ENCODE results near the gene PGD.

PGD gene

DNA sequence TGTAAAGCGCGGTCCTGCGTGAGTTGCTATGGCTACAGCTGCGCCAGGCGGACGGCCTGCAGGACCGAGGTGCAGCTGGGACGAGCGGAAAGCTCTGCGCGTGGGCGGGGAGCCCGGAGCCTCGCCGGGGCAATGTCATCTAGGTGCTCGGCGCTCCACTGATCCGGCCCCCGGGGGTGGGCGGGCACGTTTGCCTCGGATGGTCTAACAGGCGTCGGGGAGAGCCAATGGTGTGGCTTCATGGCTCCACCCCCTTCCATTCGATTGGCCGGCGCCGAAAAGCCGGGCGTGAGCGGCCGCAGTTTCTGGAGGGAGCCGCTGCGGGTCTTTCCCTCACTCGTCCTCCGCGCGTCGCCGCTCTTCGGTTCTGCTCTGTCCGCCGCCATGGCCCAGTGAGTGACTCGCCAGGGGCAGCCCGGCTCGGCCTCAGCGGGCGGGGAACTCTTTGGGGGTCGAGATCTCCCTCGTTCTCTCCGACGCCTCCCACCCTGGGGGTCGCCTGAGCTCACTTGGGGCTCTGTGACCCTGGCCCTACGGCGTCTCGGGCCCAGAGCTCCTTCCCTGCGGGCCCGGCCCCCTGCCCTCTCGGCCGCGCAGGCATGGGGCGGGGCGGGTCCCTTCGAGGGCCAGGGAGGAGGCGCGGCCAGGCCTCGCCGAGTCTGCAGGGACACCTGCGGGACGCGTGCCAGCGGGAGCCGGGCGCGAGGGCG, at the start of gene PGD:
Gene PGD, plus strand, starts transcription at position 331 of the 710 bp plus-strand sequence. Its CDS starts 54 bp downstream, at position 385.
- peak; percentile 73 for TF ChIP-seq ZFX (IDR thresholded peaks at IDR 0.05)
- TF ChIP-seq, protein P1, sequence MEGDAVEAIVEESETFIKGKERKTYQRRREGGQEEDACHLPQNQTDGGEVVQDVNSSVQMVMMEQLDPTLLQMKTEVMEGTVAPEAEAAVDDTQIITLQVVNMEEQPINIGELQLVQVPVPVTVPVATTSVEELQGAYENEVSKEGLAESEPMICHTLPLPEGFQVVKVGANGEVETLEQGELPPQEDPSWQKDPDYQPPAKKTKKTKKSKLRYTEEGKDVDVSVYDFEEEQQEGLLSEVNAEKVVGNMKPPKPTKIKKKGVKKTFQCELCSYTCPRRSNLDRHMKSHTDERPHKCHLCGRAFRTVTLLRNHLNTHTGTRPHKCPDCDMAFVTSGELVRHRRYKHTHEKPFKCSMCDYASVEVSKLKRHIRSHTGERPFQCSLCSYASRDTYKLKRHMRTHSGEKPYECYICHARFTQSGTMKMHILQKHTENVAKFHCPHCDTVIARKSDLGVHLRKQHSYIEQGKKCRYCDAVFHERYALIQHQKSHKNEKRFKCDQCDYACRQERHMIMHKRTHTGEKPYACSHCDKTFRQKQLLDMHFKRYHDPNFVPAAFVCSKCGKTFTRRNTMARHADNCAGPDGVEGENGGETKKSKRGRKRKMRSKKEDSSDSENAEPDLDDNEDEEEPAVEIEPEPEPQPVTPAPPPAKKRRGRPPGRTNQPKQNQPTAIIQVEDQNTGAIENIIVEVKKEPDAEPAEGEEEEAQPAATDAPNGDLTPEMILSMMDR (conservative IDR thresholded peaks at IDR 0.05): no peak
- peak within 1 kb of the TSS; percentile 96 for H3K27ac ChIP-seq

DNA sequence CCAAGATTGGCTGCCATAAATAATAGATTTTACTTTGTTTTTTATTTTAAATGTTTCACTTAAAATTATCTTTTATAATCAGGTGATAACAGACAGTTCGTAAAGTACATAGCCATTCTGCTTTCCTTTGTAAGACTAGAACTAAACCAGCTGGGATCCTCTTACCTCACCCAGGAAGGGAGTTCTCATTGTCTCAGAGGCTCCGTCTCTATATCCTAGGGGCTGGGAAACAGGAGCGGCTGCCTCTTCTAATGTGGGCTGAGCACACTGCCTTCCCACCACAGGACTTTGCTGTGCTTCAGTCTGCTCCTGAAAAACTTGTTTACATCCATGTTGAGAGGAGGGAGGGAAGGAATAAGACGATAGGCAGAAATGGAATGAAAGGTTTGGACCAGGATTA, 45.6 kb upstream of the PGD start:
- H3K27ac ChIP-seq: no peak overlapping the region
- TF ChIP-seq, protein P1 (conservative IDR thresholded peaks at IDR 0.05): no peak
- no peak for TF ChIP-seq ZFX (IDR thresholded peaks at IDR 0.05)

DNA sequence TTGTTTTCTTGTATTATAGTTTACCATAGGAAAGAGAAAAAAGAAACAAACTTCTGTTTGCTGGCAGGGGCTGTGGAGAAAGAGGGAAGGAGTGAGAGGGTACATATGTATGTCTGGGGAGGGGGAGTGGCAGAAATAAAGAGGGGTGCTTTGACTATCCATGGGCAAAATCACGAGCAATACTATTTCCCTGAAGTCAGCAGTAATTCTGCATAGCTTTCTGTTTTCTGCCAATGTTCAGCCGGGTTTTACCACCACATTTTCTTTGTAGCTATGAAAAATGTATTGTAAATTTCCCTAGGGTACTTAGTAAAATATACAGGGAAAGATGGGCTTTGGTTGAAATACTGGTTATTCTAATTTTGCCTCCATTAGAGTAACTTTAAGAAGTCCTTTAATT, 45.2 kb upstream of the PGD start:
- TF ChIP-seq ZFX (IDR thresholded peaks at IDR 0.05): no peak
- TF ChIP-seq, protein P1 (conservative IDR thresholded peaks at IDR 0.05): no peak
- no peak overlapping the region for H3K27ac ChIP-seq

DNA sequence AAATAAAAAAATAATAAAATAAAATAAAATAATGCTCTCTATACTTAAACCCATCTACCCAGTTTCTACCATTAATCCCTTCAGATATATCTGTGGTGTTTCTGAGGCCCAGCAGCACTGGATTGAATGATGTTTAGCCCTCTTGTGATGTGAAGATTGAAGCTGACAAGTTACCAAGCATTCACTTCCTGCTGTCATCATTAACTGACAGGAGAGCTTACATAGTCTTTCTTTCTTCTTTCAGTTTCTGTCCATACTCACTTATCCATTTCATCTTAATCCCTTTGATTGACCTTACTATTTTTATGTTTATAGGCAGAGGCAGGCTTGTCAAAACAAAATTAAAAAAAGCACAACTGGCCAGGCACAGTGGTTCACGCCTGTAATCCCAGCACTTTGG, 38.8 kb upstream of the PGD start:
- no peak overlapping the region for H3K27ac ChIP-seq
- TF ChIP-seq, protein P1 (conservative IDR thresholded peaks at IDR 0.05): no peak
- TF ChIP-seq ZFX (IDR thresholded peaks at IDR 0.05): no peak

DNA sequence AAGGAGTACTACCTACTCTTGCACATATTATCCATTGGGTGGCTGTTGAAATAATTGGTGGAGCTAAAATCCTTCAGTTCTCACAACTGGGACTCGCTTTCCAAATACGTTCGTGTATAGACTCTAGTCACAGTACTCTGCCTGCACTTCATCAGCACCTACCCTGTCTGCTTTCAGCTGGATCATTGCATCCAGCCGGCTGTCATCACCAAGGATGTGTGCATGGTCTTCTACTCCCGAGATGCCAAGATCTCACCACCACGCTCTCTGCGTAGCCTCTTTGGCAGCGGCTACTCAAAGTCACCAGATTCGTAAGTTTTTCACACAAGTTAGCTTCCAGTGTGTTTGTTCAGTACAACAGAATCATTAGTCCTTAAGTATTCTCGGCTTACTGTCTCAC, 37.3 kb upstream of the PGD start:
- no peak for TF ChIP-seq ZFX (IDR thresholded peaks at IDR 0.05)
- TF ChIP-seq, protein P1 (conservative IDR thresholded peaks at IDR 0.05): no peak
- H3K27ac ChIP-seq: no peak overlapping the region

DNA sequence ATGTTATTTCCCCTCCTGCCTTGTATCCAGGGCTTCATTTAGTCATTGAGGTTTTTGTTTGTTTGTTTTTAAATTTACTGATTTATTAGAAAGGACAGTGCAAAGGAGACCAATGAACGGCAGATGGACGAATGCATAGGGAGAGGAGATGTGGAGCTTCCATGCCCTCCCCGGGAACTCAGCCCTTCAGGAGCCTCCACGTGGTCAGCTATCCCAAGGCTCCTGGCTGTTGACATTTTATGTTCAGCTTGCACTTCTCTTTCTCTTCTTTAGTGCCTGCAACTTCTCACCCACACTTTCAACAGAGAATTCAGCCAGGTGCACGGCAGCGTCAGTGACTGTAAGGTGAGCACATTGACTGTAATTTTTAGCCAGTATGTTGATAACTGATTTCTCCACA, 30.7 kb upstream of the PGD start:
- no peak for TF ChIP-seq ZFX (IDR thresholded peaks at IDR 0.05)
- TF ChIP-seq, protein P1 (conservative IDR thresholded peaks at IDR 0.05): no peak
- no peak overlapping the region for H3K27ac ChIP-seq

DNA sequence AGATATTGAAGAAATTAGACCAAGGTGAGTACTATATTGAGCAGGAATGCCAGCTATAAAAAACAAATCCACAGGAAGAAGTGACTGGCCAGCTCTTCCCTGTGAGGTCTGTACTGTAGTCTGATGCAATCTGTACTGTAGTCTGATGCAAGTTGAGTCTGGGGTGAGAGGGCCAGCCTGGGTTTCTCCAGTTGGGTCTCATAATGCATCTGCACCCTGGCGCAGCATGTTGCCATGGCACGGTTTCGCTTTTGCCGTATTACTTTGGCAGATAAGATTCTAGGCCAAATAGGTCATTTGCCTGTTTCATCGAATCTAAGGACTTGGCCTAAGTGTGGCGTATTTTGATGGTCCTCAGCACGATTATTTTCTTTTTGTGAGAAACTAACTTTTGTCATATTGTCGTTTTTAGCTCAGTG, 24.4 kb upstream of the PGD start:
- no peak overlapping the region for H3K27ac ChIP-seq
- TF ChIP-seq ZFX (IDR thresholded peaks at IDR 0.05): no peak
- TF ChIP-seq, protein P1 (conservative IDR thresholded peaks at IDR 0.05): no peak

Data from C4-2B (cell line).